ENCODE data around the gene ETV6. TPM values are rescaled to one million over a fixed set of nuclear protein-coding genes. Genes with fewer than 3 reads are reported as not detected.

The ETV6 gene
- polyA plus RNA-seq, 2 of the 4 experiments (the other 2 are of a cell fraction) = 4.0 to 7.0 TPM

GRCh38 chr12:11859705-11860425 is 210.4 kb downstream of the ETV6 start:
- Histone ChIP-seq H3K27ac (no peak overlapping the region), H3K4me1 (no peaks in the 10 kb centered on the region), H3K4me3 (no peak overlapping the region), H3K9me3 (no peaks in the 10 kb centered on the region), H3K4me2 (no peak overlapping the region)
- TF ChIP-seq CHD2 (IDR thresholded peaks at IDR 0.05; ENCODE audit: low read length, partially characterized antibody) (no peak), E2F6 (IDR thresholded peaks at IDR 0.05; ENCODE audit: borderline replicate concordance, low read depth) (no peak), POLR2A (IDR thresholded peaks at IDR 0.05; ENCODE audit: low read length) (no peak), MYC (IDR thresholded peaks at IDR 0.05; ENCODE audit: borderline replicate concordance, low read length) (no peak), ESRRA (IDR thresholded peaks at IDR 0.05; ENCODE audit: borderline replicate concordance, low read length) (no peak), RCOR1 (IDR thresholded peaks at IDR 0.05; ENCODE audit: low read depth, low read length) (no peak), HMGXB4 (CRISPR knock-in tag; IDR thresholded peaks at IDR 0.05; ENCODE audit: borderline replicate concordance) (no peak), NR3C1 (IDR thresholded peaks at IDR 0.05) (no peak), TP53 (CRISPR knock-in tag; IDR thresholded peaks at IDR 0.05) (no peak), JUN (IDR thresholded peaks at IDR 0.05) (no peak), RAD21 (conservative IDR thresholded peaks at IDR 0.05 in 1 of 2, IDR thresholded peaks at IDR 0.05 in 1 of 2) (no peak)
- DNase-seq (ENCODE audit: low read depth in 1 of 2, low spot score in 1 of 2) = no peak
- CTCF ChIA-PET = no interaction called here
- FAIRE-seq = no peak
- POLR2A ChIA-PET = no interaction called here
- no peak; a peak in 1 of 6 replicates for ATAC-seq
- WGBS (ENCODE audit: missing lambda C conversion rate) = 86% methylated on average over 17 of the region's 17 CpGs

GRCh38 chr12:11861155-11861863 is 211.8 kb downstream of the ETV6 start:
- CTCF ChIA-PET = no interaction called here
- H3K4me1 ChIP-seq = no peaks in the 10 kb centered on the region
- TF ChIP-seq REST (IDR thresholded peaks at IDR 0.05) (no peak), NFE2L2 (conservative IDR thresholded peaks at IDR 0.05; ENCODE audit: low read length) (no peak)
- ATAC-seq (no peak), FAIRE-seq (no peak), DNase-seq (ENCODE audit: low read depth in 1 of 2, low spot score in 1 of 2) (no peak)
- no peak overlapping the region for H3K4me3 ChIP-seq
- POLR2A ChIA-PET = no interaction called here
- H3K9me3 ChIP-seq = peaks cover 3% of the 10 kb centered on the region; the same call in 1 of the 3 replicates
- H3K4me2 ChIP-seq = no peak overlapping the region
- 65% methylated on average over 5 of the region's 5 CpGs for WGBS (ENCODE audit: missing lambda C conversion rate)
- H3K27ac ChIP-seq = no peak overlapping the region

- H3K9me3 ChIP-seq = peaks cover 6% of the 10 kb centered on the region; the same call in 1 of the 3 replicates
- H3K4me2 ChIP-seq = no peak overlapping the region
- no peaks in the 10 kb centered on the region for H3K4me1 ChIP-seq
- 79% methylated on average over 7 of the region's 7 CpGs for WGBS (ENCODE audit: missing lambda C conversion rate)
- no peak for ATAC-seq
- DNase-seq (ENCODE audit: low read depth in 1 of 2, low spot score in 1 of 2) = no peak
- no peak overlapping the region for H3K27ac ChIP-seq
- ChIA-PET CTCF (interaction anchor here (0.6 kb wide), 1 partner anchor 246 kb away, joined by 3 read pairs; no protein-coding TSS in a partner anchor), POLR2A (interaction anchor here (0.6 kb wide), 1 partner anchor 52 kb away, joined by 5 read pairs; no protein-coding TSS in a partner anchor)
- no peak for FAIRE-seq
- no peak overlapping the region for H3K4me3 ChIP-seq
- no peak for TF ChIP-seq RNF2 (IDR thresholded peaks at IDR 0.05; ENCODE audit: borderline replicate concordance, low read depth)
- no peak for TF ChIP-seq POLR2AphosphoS2 (conservative IDR thresholded peaks at IDR 0.05; ENCODE audit: low read length)
- TF ChIP-seq PBX3 (IDR thresholded peaks at IDR 0.05) = no peak
- no peak for TF ChIP-seq MAZ (IDR thresholded peaks at IDR 0.05; ENCODE audit: borderline replicate concordance, low read depth, low read length)
- no peak for TF ChIP-seq NFE2L2 (conservative IDR thresholded peaks at IDR 0.05; ENCODE audit: low read length)
- TF ChIP-seq JUNB (IDR thresholded peaks at IDR 0.05) = no peak
- TF ChIP-seq HOXB5 (CRISPR knock-in tag; IDR thresholded peaks at IDR 0.05) = no peak
- no peak for TF ChIP-seq HOXB13 (CRISPR knock-in tag; IDR thresholded peaks at IDR 0.05; ENCODE audit: low read depth)
- no peak for TF ChIP-seq RARB (CRISPR knock-in tag; IDR thresholded peaks at IDR 0.05)
- no peak for TF ChIP-seq CHD4 (IDR thresholded peaks at IDR 0.05; ENCODE audit: borderline replicate concordance)
- no peak for TF ChIP-seq SMC3 (IDR thresholded peaks at IDR 0.05)
- no peak for TF ChIP-seq MAFK (IDR thresholded peaks at IDR 0.05; ENCODE audit: partially characterized antibody)
- no peak for TF ChIP-seq EHF (CRISPR knock-in tag; IDR thresholded peaks at IDR 0.05)
These were observed 212.6 kb downstream of the ETV6 start for GRCh38 chr12:11861864-11862600.

Data from A549 (cell line).